Islet of Langerhans (tissue), 1 donor: ENCODE results near the gene CCDC117.

Experiments
- FAIRE-seq: peaks from one replicate; lab custom pipeline; 2011; peaks lifted over from hg19 to GRCh38; lab: Jason Lieb, UNC

Gene CCDC117

GRCh38 chr22:28769394-28770085 lies 3.0 kb upstream of the CCDC117 start:
- FAIRE-seq = no peak

GRCh38 chr22:28771195-28771791 lies 1.2 kb upstream of the CCDC117 start:
- FAIRE-seq = no peak

- FAIRE-seq = no peak
Observed at GRCh38 chr22:28773461-28773867, 969 bp downstream of the CCDC117 start.

GRCh38 chr22:28774378-28774777 lies 1.9 kb downstream of the CCDC117 start:
- no peak for FAIRE-seq

GRCh38 chr22:28779833-28780232 lies 7.3 kb downstream of the CCDC117 start:
- FAIRE-seq = no peak

- no peak for FAIRE-seq
Observed at GRCh38 chr22:28780296-28780695, 7.8 kb downstream of the CCDC117 start.

- FAIRE-seq = peak; percentile 97
Observed at GRCh38 chr22:28783786-28784671, 11.5 kb downstream of the CCDC117 start.

GRCh38 chr22:28788601-28789000 lies 16.1 kb downstream of the CCDC117 start:
- FAIRE-seq = no peak

GRCh38 chr22:28791124-28791523 lies 18.6 kb downstream of the CCDC117 start:
- FAIRE-seq = no peak

- no peak for FAIRE-seq
Observed at GRCh38 chr22:28791841-28792490, 19.5 kb downstream of the CCDC117 start.

GRCh38 chr22:28792491-28793383 lies 20.2 kb downstream of the CCDC117 start:
- no peak for FAIRE-seq

GRCh38 chr22:28793976-28794584 lies 21.6 kb downstream of the CCDC117 start:
- no peak for FAIRE-seq

GRCh38 chr22:28795071-28795693 lies 22.7 kb downstream of the CCDC117 start:
- FAIRE-seq = no peak

GRCh38 chr22:28795932-28796856 lies 23.7 kb downstream of the CCDC117 start:
- FAIRE-seq = no peak

GRCh38 chr22:28798810-28799605 lies 26.5 kb downstream of the CCDC117 start:
- peak; percentile 58 for FAIRE-seq

GRCh38 chr22:28799606-28800307 lies 27.3 kb downstream of the CCDC117 start:
- no peak for FAIRE-seq

- FAIRE-seq = no peak
Observed at GRCh38 chr22:28800308-28801041, 28.0 kb downstream of the CCDC117 start, which contains the start of gene XBP1. XBP1 (minus strand) TSS chr22:28800569.
